GM12878 (cell line): ENCODE data around the gene TSPEAR. TPM values are rescaled to one million over a fixed set of nuclear protein-coding genes. Genes with fewer than 3 reads are reported as not detected.

Experiments used
- ATAC-seq: fragments of 200-7000 bp; cut with Tn5 transposase; 3 replicates; pipeline ENCODE4 v1.9.1; 2020; ENCODE audit warnings: mild to moderate bottlenecking, moderate library complexity
- BruUV-seq: library from RNA; stranded (reverse); fragments of 400-500 nt; replicated peaks from 2 replicates; lab custom pipeline; 2021; lab: Mats Ljungman, UMichigan
- CTCF ChIA-PET: fragments of 300-600 bp; sonication (Branson Sonifier 250); formaldehyde crosslinking; extraction: SDS; loops from one replicate; lab custom pipeline; 2021; ENCODE audit warnings: inconsistent platforms; lab: Yijun Ruan, JAX
- POLR2A ChIA-PET: fragments of 350-600 bp; formaldehyde crosslinking; extraction: SDS; loops from one replicate; lab custom pipeline; 2021; ENCODE audit warnings: inconsistent platforms; lab: Charles Lee
- RAD21 ChIA-PET: fragments of 300-600 bp; sonication (Branson Sonifier 250); formaldehyde crosslinking; loops from one replicate; lab custom pipeline; 2023; ENCODE audit warnings: antibody characterized with exemption; ENCODE audit not compliant: unreplicated experiment; lab: Charles Lee
- SMC1A ChIA-PET: fragments of 300-600 bp; sonication (Branson Sonifier 250); formaldehyde crosslinking; loops from one replicate; lab custom pipeline; 2023; ENCODE audit not compliant: unreplicated experiment, uncharacterized antibody; lab: Charles Lee
- DNase-seq: peaks from one replicate; pipeline ENCODE4 v3.0.0-alpha.2; 2011; ENCODE audit warnings: low read depth, low spot score
- FAIRE-seq: peaks from 3 replicates; lab custom pipeline; 2011; peaks lifted over from hg19 to GRCh38; lab: Jason Lieb, UNC
- H2AFZ ChIP-seq: 2 replicates; pipeline ENCODE4 v1.6.0; 2011; ENCODE audit warnings: low read depth, low read length, control low read depth; ENCODE audit not compliant: control insufficient read depth
- H3K27ac ChIP-seq: 2 replicates; pipeline ENCODE4 v1.5.1; 2011; ENCODE audit warnings: control low read depth; ENCODE audit not compliant: control insufficient read depth, insufficient read depth
- H3K27me3 ChIP-seq, 2 experiments: replicated peaks in 1 of 2; 2 replicates each; pipeline versions ENCODE4 v1.6.0 to v1.6.1; 2011; ENCODE audit warnings: low read length in 1 of 2; ENCODE audit not compliant: control insufficient read depth in 2 of 2, insufficient read depth in 2 of 2
- H3K36me3 ChIP-seq, 2 experiments: 2 replicates each; pipeline ENCODE4 v1.5.1; 2011; ENCODE audit warnings: low read length in 1 of 2; ENCODE audit not compliant: control insufficient read depth in 2 of 2, insufficient read depth in 2 of 2
- H3K4me1 ChIP-seq: 2 replicates; pipeline ENCODE4 v1.6.1; 2011; ENCODE audit warnings: mild to moderate bottlenecking, low read length, moderate library complexity, mixed read lengths; ENCODE audit not compliant: control insufficient read depth, insufficient read depth
- H3K4me2 ChIP-seq: 2 replicates; pipeline ENCODE4 v1.6.0; 2011; ENCODE audit warnings: control low read depth; ENCODE audit not compliant: control insufficient read depth, insufficient read depth
- H3K4me3 ChIP-seq: fragments of 200-600 bp; sonication (generic); 2 replicates; pipeline ENCODE4 v1.5.1; 2016
- H3K79me2 ChIP-seq: 2 replicates; pipeline ENCODE4 v1.6.0; 2011; ENCODE audit warnings: low read length; ENCODE audit not compliant: control insufficient read depth, insufficient read depth
- H3K9ac ChIP-seq: 2 replicates; pipeline ENCODE4 v1.8.0; 2011; ENCODE audit warnings: low read length, control low read depth, mixed read lengths; ENCODE audit not compliant: control insufficient read depth, insufficient read depth
- H3K9me3 ChIP-seq: replicated peaks from 3 replicates; pipeline ENCODE4 v1.5.1; 2011; ENCODE audit warnings: mild to moderate bottlenecking, low read length; ENCODE audit not compliant: control insufficient read depth, insufficient read depth
- H4K20me1 ChIP-seq: 2 replicates; pipeline ENCODE4 v1.6.0; 2011; ENCODE audit not compliant: control insufficient read depth, insufficient read depth
- ASH2L ChIP-seq: fragments of 300-600, 200-600 bp; sonication (generic); IDR thresholded peaks from 2 replicates; pipeline ENCODE4 v1.6.1; 2017; ENCODE audit warnings: low read depth, mild to moderate bottlenecking, borderline replicate concordance
- BRCA1 ChIP-seq: IDR thresholded peaks from 2 replicates; pipeline ENCODE4 v1.6.1; 2011; ENCODE audit warnings: low read depth, low read length, improper control_type of control experiment
- IRF3 ChIP-seq: fragments of 450-650 bp; IDR thresholded peaks from 2 replicates; pipeline ENCODE4 v1.6.1; 2014; ENCODE audit warnings: mild to moderate bottlenecking
- KAT2A ChIP-seq: conservative IDR thresholded peaks from 2 replicates; pipeline ENCODE4 v1.6.1; 2011; ENCODE audit warnings: low read depth, low read length; ENCODE audit not compliant: control insufficient read depth
- NFIC ChIP-seq: IDR thresholded peaks from 2 replicates; pipeline ENCODE4 v1.6.1; 2012; ENCODE audit warnings: low read depth, mild to moderate bottlenecking, inconsistent platforms, low read length, moderate library complexity
- NFXL1 ChIP-seq: fragments of 450-650 bp; IDR thresholded peaks from 2 replicates; pipeline ENCODE4 v1.6.1; 2017; ENCODE audit warnings: antibody characterized with exemption, mild to moderate bottlenecking, borderline replicate concordance
- NRF1 ChIP-seq: conservative IDR thresholded peaks from 2 replicates; pipeline ENCODE4 v1.6.1; 2011; ENCODE audit warnings: mild to moderate bottlenecking, low read depth, low read length, improper control_type of control experiment
- PAX5 ChIP-seq: IDR thresholded peaks from 2 replicates; pipeline ENCODE4 v1.6.1; 2011; ENCODE audit warnings: low read depth, low read length, borderline replicate concordance
- PAX8 ChIP-seq: fragments of 450-650 bp; IDR thresholded peaks from 2 replicates; pipeline ENCODE4 v1.6.1; 2017; ENCODE audit warnings: mild to moderate bottlenecking, moderate library complexity
- POLR2AphosphoS2 ChIP-seq: IDR thresholded peaks from 2 replicates; pipeline ENCODE4 v1.6.1; 2011; ENCODE audit warnings: low read depth, mild to moderate bottlenecking, low read length, improper control_type of control experiment, moderate library complexity
- RBBP5 ChIP-seq: fragments of 200-600 bp; sonication (generic); conservative IDR thresholded peaks from 2 replicates; pipeline ENCODE4 v1.6.1; 2016
- RELA ChIP-seq: fragments of 450-650 bp; IDR thresholded peaks from 2 replicates; pipeline ENCODE4 v1.8.0; 2014; ENCODE audit warnings: borderline replicate concordance; ENCODE audit not compliant: partially characterized antibody
- RELB ChIP-seq: fragments of 450-650 bp; IDR thresholded peaks from 2 replicates; pipeline ENCODE4 v1.6.1; 2017; ENCODE audit warnings: low read depth, mild to moderate bottlenecking, moderate library complexity
- SIN3A ChIP-seq: IDR thresholded peaks from 2 replicates; pipeline ENCODE4 v1.6.1; 2012; ENCODE audit warnings: low read depth, low read length, improper control_type of control experiment
- STAT1 ChIP-seq: fragments of 450-650 bp; conservative IDR thresholded peaks from 2 replicates; pipeline ENCODE4 v1.6.1; 2014; ENCODE audit warnings: antibody characterized with exemption, mild to moderate bottlenecking
- SUPT20H ChIP-seq: IDR thresholded peaks from 2 replicates; pipeline ENCODE4 v1.6.1; 2011; ENCODE audit warnings: low read depth, mild to moderate bottlenecking, low read length, moderate library complexity, borderline replicate concordance; ENCODE audit not compliant: control insufficient read depth
- WRNIP1 ChIP-seq: IDR thresholded peaks from 2 replicates; pipeline ENCODE4 v1.6.1; 2011; ENCODE audit warnings: low read depth, low read length, improper control_type of control experiment, borderline replicate concordance
- YBX1 ChIP-seq: fragments of 450-650 bp; IDR thresholded peaks from 2 replicates; pipeline ENCODE4 v1.6.1; 2016; ENCODE audit warnings: antibody characterized with exemption
- ZNF217 ChIP-seq: fragments of 450-650 bp; IDR thresholded peaks from 2 replicates; pipeline ENCODE4 v1.6.1; 2017; ENCODE audit warnings: antibody characterized with exemption, mild to moderate bottlenecking
- ZNF622 ChIP-seq: fragments of 450-650 bp; IDR thresholded peaks from 2 replicates; pipeline ENCODE4 v1.6.1; 2017; ENCODE audit warnings: mild to moderate bottlenecking, inconsistent platforms
- WGBS: methylation state at CpG from one replicate; pipeline ENCODE4 v1.1.6; 2016; ENCODE audit warnings: low lambda C conversion rate; ENCODE audit not compliant: insufficient replicate concordance, insufficient coverage; ENCODE audit errors: missing lambda C conversion rate; 5-methylcytosine and 5-hydroxymethylcytosine counted together
- in situ Hi-C: fragments of 300-500 bp; cut with MboI; formaldehyde crosslinking; loops from 9 replicates; pipeline ENCODE4 v1.14.3; 2018; ENCODE audit warnings: mixed read lengths
- intact Hi-C: fragments of 100-400 bp; cut with micrococcal nuclease; formaldehyde crosslinking; loops from one replicate; pipeline ENCODE4 v1.14.2; 2022; ENCODE audit not compliant: unreplicated experiment
- polyA plus RNA-seq, 11 experiments: library from polyadenylated mRNA; depleted of rRNA in 4 of 11; unstranded in 6 of 11; stranded (reverse) in 5 of 11; fragments of >200 nt; fragmentation: Nextera tagmentation in 4 of 11; fragmentation: Illumina TruSeq in 1 of 11; extraction: Ambion mirVana in 4 of 11; extraction: Trizol in 1 of 11; gene quantifications; 1 replicate in 1 of 11; 2 replicates in 10 of 11; pipeline versions ENCODE4 v1.2.1 to v1.2.3, GENCODE V29; 2011 to 2016; ENCODE audit warnings: inconsistent platforms in 2 of 11, missing spikeins in 2 of 11, low read depth in 1 of 11
- total RNA-seq, 4 experiments: library from RNA; depleted of rRNA in 3 of 4; stranded (reverse); fragments of >200 nt in 3 of 4; fragmentation: Illumina TruSeq in 1 of 4; extraction: Trizol in 1 of 4; gene quantifications; 2 replicates each; pipeline versions ENCODE4 v1.2.1 to v1.2.3, GENCODE V29; 2013 to 2021

TSPEAR gene
- total and polyA plus RNA-seq, 10 of the 15 experiments (the other 5 are each of a cell fraction or from before 2014, with no cell fraction given): not detected

- in situ Hi-C loops (no loop called here), intact Hi-C loops (no loop called here)
- Histone ChIP-seq H3K9ac (no peak overlapping the region), H3K4me1 (no peaks in the 10 kb centered on the region), H3K27ac (no peak overlapping the region), H3K9me3 (no peaks in the 10 kb centered on the region), H3K4me3 (no peak overlapping the region), H3K27me3 (peaks cover 2 to 5% of the 10 kb centered on the region in 2 experiments; a peak in 3 of 4 replicates), H3K79me2 (no peaks in the 10 kb centered on the region), H3K36me3 (no peaks in the 10 kb centered on the region), H2AFZ (no peak overlapping the region), H3K4me2 (no peak overlapping the region), H4K20me1 (no peaks in the 10 kb centered on the region)
- RAD21 ChIA-PET: interaction anchor here (0.5 kb wide), 1 partner anchor 1021 kb away, joined by 3 read pairs; no protein-coding TSS in a partner anchor
- no peak for TF ChIP-seq ZNF217
- TF ChIP-seq RELA: no peak
- TF ChIP-seq NFIC: no peak
- no peak for TF ChIP-seq YBX1
- TF ChIP-seq RELB: no peak
- TF ChIP-seq IRF3: no peak
- TF ChIP-seq NRF1: no peak
- no peak for TF ChIP-seq PAX5
- no peak for TF ChIP-seq ZNF622
- no peak for TF ChIP-seq PAX8
- no peak for TF ChIP-seq KAT2A
- no peak for TF ChIP-seq STAT1
- TF ChIP-seq RBBP5: no peak
- no peak for TF ChIP-seq WRNIP1
- TF ChIP-seq ASH2L: no peak
- TF ChIP-seq SUPT20H: no peak
- no peak for TF ChIP-seq POLR2AphosphoS2
- no peak for TF ChIP-seq SIN3A
- TF ChIP-seq BRCA1: no peak
- TF ChIP-seq NFXL1: no peak
- BruUV-seq: no TSS peak
- SMC1A ChIA-PET: no interaction called here
- ATAC-seq: no peak
- CTCF ChIA-PET: no interaction called here
- WGBS: 17% methylated on average over 17 of the region's 17 CpGs
- POLR2A ChIA-PET: no interaction called here
- no peak for DNase-seq
- no peak for FAIRE-seq
These were observed 11.8 kb downstream of the TSPEAR start for GRCh38 chr21:44699502-44700001.
